GM23248 (cell line): ENCODE results near the gene ATG9A. TPM values are rescaled to one million over a fixed set of nuclear protein-coding genes. Genes with fewer than 3 reads are reported as not detected.
A peak's percentile ranks its signal among the peaks of the same experiment; 100 is the strongest.

ENCODE experiments used
- DNase-seq: peaks from one replicate; pipeline ENCODE4 v3.0.0-alpha.2; 2015
- H2AFZ ChIP-seq: fragments of 200-600 bp; sonication (generic); 2 replicates; pipeline ENCODE4 v1.6.1; 2016; ENCODE audit warnings: antibody characterized with exemption
- H3F3A ChIP-seq: fragments of 200-600 bp; sonication (generic); 2 replicates; pipeline ENCODE4 v1.6.1; 2016; ENCODE audit warnings: mild to moderate bottlenecking, antibody characterized with exemption, mixed run types; ENCODE audit not compliant: insufficient read depth
- H3K27ac ChIP-seq: fragments of 200-600 bp; sonication (generic); 2 replicates; pipeline ENCODE4 v1.5.1; 2016; ENCODE audit warnings: mild to moderate bottlenecking
- H3K27me3 ChIP-seq: fragments of 200-600 bp; sonication (generic); replicated peaks from 2 replicates; pipeline ENCODE4 v1.6.1; 2016; ENCODE audit warnings: mild to moderate bottlenecking; ENCODE audit not compliant: insufficient read depth
- H3K36me3 ChIP-seq: fragments of 200-600 bp; sonication (generic); 2 replicates; pipeline ENCODE4 v1.6.1; 2016; ENCODE audit warnings: low read depth, mild to moderate bottlenecking
- H3K4me1 ChIP-seq: fragments of 200-600 bp; sonication (generic); 2 replicates; pipeline ENCODE4 v1.6.1; 2016; ENCODE audit warnings: mild to moderate bottlenecking; ENCODE audit not compliant: insufficient read depth
- H3K4me2 ChIP-seq: fragments of 200-600 bp; sonication (generic); one replicate; pipeline ENCODE4 v1.6.1; 2016; ENCODE audit warnings: mild to moderate bottlenecking; ENCODE audit not compliant: unreplicated experiment
- H3K4me3 ChIP-seq: fragments of 200-600 bp; sonication (generic); 2 replicates; pipeline ENCODE4 v1.5.1; 2016; ENCODE audit warnings: mild to moderate bottlenecking
- H3K79me2 ChIP-seq: fragments of 200-600 bp; sonication (generic); 2 replicates; pipeline ENCODE4 v1.6.1; 2016; ENCODE audit warnings: mild to moderate bottlenecking; ENCODE audit not compliant: insufficient read depth
- H3K9ac ChIP-seq: fragments of 200-600 bp; sonication (generic); 2 replicates; pipeline ENCODE4 v1.6.1; 2016; ENCODE audit warnings: mild to moderate bottlenecking
- H3K9me2 ChIP-seq: fragments of 200-600 bp; sonication (generic); 2 replicates; pipeline ENCODE4 v1.6.1; 2016; ENCODE audit warnings: mixed run types, mild to moderate bottlenecking, moderate library complexity; ENCODE audit not compliant: insufficient read depth
- H3K9me3 ChIP-seq: fragments of 200-600 bp; sonication (generic); one replicate; pipeline ENCODE4 v1.6.1; 2017; ENCODE audit warnings: low read depth
- H4K20me1 ChIP-seq: fragments of 200-600 bp; sonication (generic); 2 replicates; pipeline ENCODE4 v1.6.0; 2016; ENCODE audit not compliant: insufficient read depth
- EZH2 ChIP-seq: fragments of 200-600 bp; sonication (generic); IDR thresholded peaks from 2 replicates; pipeline ENCODE4 v1.6.1; 2018; ENCODE audit warnings: antibody characterized with exemption, mild to moderate bottlenecking; ENCODE audit not compliant: insufficient read depth, poor library complexity, severe bottlenecking
- EZH2phosphoT487 ChIP-seq: fragments of 200-600 bp; sonication (generic); IDR thresholded peaks from 2 replicates; pipeline ENCODE4 v1.6.1; 2018; ENCODE audit warnings: antibody characterized with exemption, moderate library complexity, mild to moderate bottlenecking, low read depth; ENCODE audit not compliant: insufficient read depth
- WGBS, 2 experiments: methylation state at CpG; one replicate each; pipeline ENCODE4 v1.1.6; 2015 to 2017; ENCODE audit warnings: low lambda C conversion rate in 2 of 2, low coverage in 1 of 2; ENCODE audit errors: missing lambda C conversion rate in 2 of 2; 5-methylcytosine and 5-hydroxymethylcytosine counted together
- in situ Hi-C: fragments of 300-500 bp; cut with MboI; formaldehyde crosslinking; loops from 2 replicates; pipeline ENCODE4 v1.15.0; 2020
- polyA plus RNA-seq: library from polyadenylated mRNA; unstranded; fragments of >200 nt; fragmentation: Nextera tagmentation; extraction: Ambion mirVana; gene quantifications from 2 replicates; pipeline ENCODE4 v1.2.1, GENCODE V29; 2016
- total RNA-seq: library from RNA; depleted of rRNA; stranded (reverse); fragments of >200 nt; shearing (Covaris generic); gene quantifications from 2 replicates; pipeline ENCODE4 v1.2.3, GENCODE V29; 2014

Gene ATG9A
- total and polyA plus RNA-seq, 2 experiments from 2014 or later = 68.5 to 84.4 TPM

GRCh38 chr2:219246559-219246958 is 17.1 kb upstream of the ATG9A start:
- Histone ChIP-seq H2AFZ (no peak overlapping the region), H3K4me1 (peaks cover 35% of the 10 kb centered on the region), H3K4me2 (peak overlapping the region; percentile 94), H3K79me2 (peaks cover 34% of the 10 kb centered on the region), H3K9me3 (no peaks in the 10 kb centered on the region), H4K20me1 (no peaks in the 10 kb centered on the region), H3K9ac (peak overlapping the region; percentile 98), H3K27me3 (no peaks in the 10 kb centered on the region), H3K9me2 (no peaks in the 10 kb centered on the region), H3K4me3 (peak overlapping the region; percentile 91), H3K27ac (no peak overlapping the region), H3F3A (peaks cover 38% of the 10 kb centered on the region), H3K36me3 (no peaks in the 10 kb centered on the region)
- no peak for DNase-seq
- TF ChIP-seq EZH2phosphoT487 = no peak
- TF ChIP-seq EZH2 = no peak
- 97 to 98% methylated on average over 10 of the region's 10 CpGs for WGBS, 2 experiments
- in situ Hi-C loops = no loop called here

- peak overlapping the region; percentile 98 for H3K9ac ChIP-seq
- TF ChIP-seq EZH2phosphoT487 (no peak), EZH2 (no peak)
- H3K27me3 ChIP-seq = no peaks in the 10 kb centered on the region
- H3K36me3 ChIP-seq = no peaks in the 10 kb centered on the region
- peaks cover 37% of the 10 kb centered on the region for H3F3A ChIP-seq
- H4K20me1 ChIP-seq = no peaks in the 10 kb centered on the region
- peaks cover 34% of the 10 kb centered on the region for H3K79me2 ChIP-seq
- 11 to 15% methylated on average over 10 of the region's 10 CpGs for WGBS, 2 experiments
- H3K9me2 ChIP-seq = no peaks in the 10 kb centered on the region
- peak; percentile 49 for DNase-seq
- H3K27ac ChIP-seq = peak overlapping the region; percentile 86
- H3K4me3 ChIP-seq = peak overlapping the region; percentile 91
- H3K4me2 ChIP-seq = peak overlapping the region; percentile 94
- in situ Hi-C loops = no loop called here
- no peaks in the 10 kb centered on the region for H3K9me3 ChIP-seq
- peak overlapping the region; percentile 89 for H2AFZ ChIP-seq
- peaks cover 35% of the 10 kb centered on the region for H3K4me1 ChIP-seq
Measured at GRCh38 chr2:219245899-219246230, 16.4 kb upstream of the ATG9A start.

GRCh38 chr2:219245148-219245898 is 15.9 kb upstream of the ATG9A start, which contains the start of the genes GLB1L and STK16:
TSS of gene GLB1L (minus strand) at chr2:219245444. CDS start at chr2:219243573, 1,871 bp downstream.
TSS of gene STK16 (plus strand) at chr2:219245479. CDS start at chr2:219246000, 521 bp downstream.
- Histone ChIP-seq H3K27ac (peak within 1 kb of the TSS; percentile 86), H3K36me3 (no peaks in the 10 kb centered on the region), H3K9me2 (no peaks in the 10 kb centered on the region), H2AFZ (peak within 1 kb of the TSS; percentile 89), H3F3A (peaks cover 32% of the 10 kb centered on the region), H3K79me2 (peaks cover 34% of the 10 kb centered on the region), H3K9ac (peak within 1 kb of the TSS; percentile 98), H3K4me2 (peak within 1 kb of the TSS; percentile 94), H3K4me3 (peak within 1 kb of the TSS; percentile 91), H3K27me3 (no peaks in the 10 kb centered on the region), H3K4me1 (peaks cover 33% of the 10 kb centered on the region), H3K9me3 (no peaks in the 10 kb centered on the region), H4K20me1 (no peaks in the 10 kb centered on the region)
- in situ Hi-C loops = no loop called here
- 1 to 2% methylated on average over 39 to 46 of the region's 46 CpGs for WGBS, 2 experiments
- TF ChIP-seq EZH2 = no peak
- DNase-seq = peak; percentile 95

- peak overlapping the region; percentile 89 for H2AFZ ChIP-seq
- peak overlapping the region; percentile 86 for H3K27ac ChIP-seq
- no peak for DNase-seq
- peaks cover 28% of the 10 kb centered on the region for H3K4me1 ChIP-seq
- no peaks in the 10 kb centered on the region for H3K9me3 ChIP-seq
- H3K9me2 ChIP-seq = no peaks in the 10 kb centered on the region
- WGBS, 2 experiments = 35 to 37% methylated on average over 6 of the region's 6 CpGs
- TF ChIP-seq EZH2 = no peak
- TF ChIP-seq EZH2phosphoT487 = no peak
- H3K27me3 ChIP-seq = no peaks in the 10 kb centered on the region
- H3K4me3 ChIP-seq = peak overlapping the region; percentile 91
- peaks cover 34% of the 10 kb centered on the region for H3K79me2 ChIP-seq
- in situ Hi-C loops = no loop called here
- peak overlapping the region; percentile 98 for H3K9ac ChIP-seq
- H3K4me2 ChIP-seq = peak overlapping the region; percentile 94
- peaks cover 26% of the 10 kb centered on the region for H3F3A ChIP-seq
- no peaks in the 10 kb centered on the region for H3K36me3 ChIP-seq
- H4K20me1 ChIP-seq = no peaks in the 10 kb centered on the region
Measured at GRCh38 chr2:219244789-219245147, 15.3 kb upstream of the ATG9A start.
